ENCODE results near the gene CCR2. TPM values are rescaled to one million over a fixed set of nuclear protein-coding genes. Genes with fewer than 3 reads are reported as not detected.

CCR2 gene
- total RNA-seq = not detected in 2 replicates
- long read RNA-seq = 0 reads

- no peak for DNase-seq (ENCODE audit: low spot score, unreplicated experiment)
Measured at GRCh38 chr3:46353647-46354410, at the start of gene CCR2. Gene CCR2 (plus strand): TSS chr3:46354111. CDS start chr3:46357528, 3,417 bp downstream.

GRCh38 chr3:46304739-46305138 lies 49.2 kb upstream of the CCR2 start:
- H3K36me3 Mint-ChIP-seq (ENCODE audit: insufficient read depth) = no peaks in the 10 kb centered on the region
- no peak for TF ChIP-seq CTCF (IDR thresholded peaks at IDR 0.05; ENCODE audit: unreplicated experiment)
- H3K4me1 Mint-ChIP-seq (ENCODE audit: low read depth) = no peaks in the 10 kb centered on the region

More at GRCh38 chr3:46353647-46354410, at the start of gene CCR2:
- H3K36me3 Mint-ChIP-seq (ENCODE audit: insufficient read depth) = no peaks in the 10 kb centered on the region
- no peaks in the 10 kb centered on the region for H3K4me1 Mint-ChIP-seq (ENCODE audit: low read depth)
- no peak for TF ChIP-seq CTCF (IDR thresholded peaks at IDR 0.05; ENCODE audit: unreplicated experiment)
- H3K27me3 Mint-ChIP-seq = peaks cover 59% of the 10 kb centered on the region
- H3K27ac Mint-ChIP-seq = no peak within 1 kb of the TSS
- H3K9me3 Mint-ChIP-seq (ENCODE audit: low read depth) = no peaks in the 10 kb centered on the region
- no peak within 1 kb of the TSS for H3K4me3 Mint-ChIP-seq (ENCODE audit: low read depth)

GRCh38 chr3:46312991-46313390 lies 40.9 kb upstream of the CCR2 start:
- no peak for DNase-seq (ENCODE audit: low spot score, unreplicated experiment)
- peaks cover 6% of the 10 kb centered on the region for H3K9me3 Mint-ChIP-seq (ENCODE audit: low read depth)
- peaks cover 5% of the 10 kb centered on the region for H3K4me1 Mint-ChIP-seq (ENCODE audit: low read depth)
- peaks cover 35% of the 10 kb centered on the region for H3K27me3 Mint-ChIP-seq
- no peak overlapping the region for H3K27ac Mint-ChIP-seq
- TF ChIP-seq CTCF (IDR thresholded peaks at IDR 0.05; ENCODE audit: unreplicated experiment) = no peak
- no peaks in the 10 kb centered on the region for H3K36me3 Mint-ChIP-seq (ENCODE audit: insufficient read depth)
- H3K4me3 Mint-ChIP-seq (ENCODE audit: low read depth) = no peak overlapping the region

More at GRCh38 chr3:46304739-46305138, 49.2 kb upstream of the CCR2 start:
- Mint-ChIP-seq H3K27me3 (peaks cover 32% of the 10 kb centered on the region), H3K4me3 (ENCODE audit: low read depth) (no peak overlapping the region), H3K27ac (no peak overlapping the region), H3K9me3 (ENCODE audit: low read depth) (no peaks in the 10 kb centered on the region)
- DNase-seq (ENCODE audit: low spot score, unreplicated experiment) = no peak

- H3K36me3 Mint-ChIP-seq (ENCODE audit: insufficient read depth) = no peaks in the 10 kb centered on the region
- H3K27ac Mint-ChIP-seq = no peak overlapping the region
- H3K27me3 Mint-ChIP-seq = peaks cover 37% of the 10 kb centered on the region
Measured at GRCh38 chr3:46314517-46314916, 39.4 kb upstream of the CCR2 start.

DNA sequence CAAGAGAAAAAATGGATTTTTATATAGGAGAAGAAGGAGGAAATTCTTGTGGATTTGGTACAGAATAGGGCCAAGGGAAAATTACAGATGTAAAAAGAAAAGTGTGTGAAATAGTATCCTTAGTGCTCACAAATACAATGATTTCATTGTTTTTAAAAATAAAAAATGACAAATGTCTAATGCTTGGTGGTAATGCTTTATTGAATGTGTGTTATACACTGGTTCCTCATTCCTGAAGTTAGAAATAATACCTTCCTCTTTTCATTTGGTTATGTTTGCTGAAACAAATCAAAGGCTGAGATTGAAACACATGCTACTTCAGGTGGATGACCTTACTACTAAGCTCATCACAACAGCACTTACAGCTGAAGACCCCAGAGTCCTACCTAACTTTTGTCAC lies 37.7 kb upstream of the CCR2 start:
- no peaks in the 10 kb centered on the region for H3K36me3 Mint-ChIP-seq (ENCODE audit: insufficient read depth)
- no peak overlapping the region for H3K4me3 Mint-ChIP-seq (ENCODE audit: low read depth)
- H3K27me3 Mint-ChIP-seq = peaks cover 40% of the 10 kb centered on the region
- H3K9me3 Mint-ChIP-seq (ENCODE audit: low read depth) = peaks cover 6% of the 10 kb centered on the region
- peaks cover 5% of the 10 kb centered on the region for H3K4me1 Mint-ChIP-seq (ENCODE audit: low read depth)
- H3K27ac Mint-ChIP-seq = no peak overlapping the region
- TF ChIP-seq CTCF (IDR thresholded peaks at IDR 0.05; ENCODE audit: unreplicated experiment) = no peak
- no peak for DNase-seq (ENCODE audit: low spot score, unreplicated experiment)

More at GRCh38 chr3:46314517-46314916, 39.4 kb upstream of the CCR2 start:
- Mint-ChIP-seq H3K4me1 (ENCODE audit: low read depth) (peaks cover 5% of the 10 kb centered on the region), H3K4me3 (ENCODE audit: low read depth) (no peak overlapping the region), H3K9me3 (ENCODE audit: low read depth) (peaks cover 6% of the 10 kb centered on the region)
- TF ChIP-seq CTCF (IDR thresholded peaks at IDR 0.05; ENCODE audit: unreplicated experiment) = no peak
- DNase-seq (ENCODE audit: low spot score, unreplicated experiment) = no peak

All from progenitor cell of endocrine pancreas (in vitro differentiated cells).